ENCODE results near the gene GPR39. TPM values are rescaled to one million over a fixed set of nuclear protein-coding genes. Genes with fewer than 3 reads are reported as not detected.

Gene GPR39
- total RNA-seq (2014; rRNA removed) (34.8 and 43.2 TPM in 2 replicates), Bru-seq, nascent RNA (percentile 90 among the genes with signal in this experiment), BruChase-seq, experiment 1, labeled RNA remaining after a 6-hour chase (percentile 75 among the genes with signal in this experiment), BruChase-seq, experiment 2, labeled RNA remaining after a 2-hour chase (percentile 92 among the genes with signal in this experiment)
- long read RNA-seq, partial matches to known transcripts: 42 of 50 reads
- long read RNA-seq, other reads (novel, unspliced or antisense): 8 of 50 reads

GRCh38 chr2:132416723-132417395 lies at the start of gene GPR39:
Gene GPR39, plus strand, starts transcription at chr2:132416805.
- H3K9me3 ChIP-seq (ENCODE audit: low read length): no peaks in the 10 kb centered on the region
- peaks cover 54% of the 10 kb centered on the region for H3K4me1 ChIP-seq (ENCODE audit: insufficient read depth, low read length)
- peak within 1 kb of the TSS; percentile 88 for H3K4me3 ChIP-seq (ENCODE audit: low read length)
- TF ChIP-seq EZH2 (IDR thresholded peaks at IDR 0.05; ENCODE audit: low read length, unreplicated experiment) (no peak), CTCF (conservative IDR thresholded peaks at IDR 0.05; ENCODE audit: low read depth, low read length) (peak; percentile 65), EZH2phosphoT487 (IDR thresholded peaks at IDR 0.05; ENCODE audit: borderline replicate concordance, low read length) (no peak)
- H3F3A ChIP-seq (ENCODE audit: low read length, unreplicated experiment): no peaks in the 10 kb centered on the region
- H3K27me3 ChIP-seq (ENCODE audit: low read length): no peaks in the 10 kb centered on the region
- ChIA-PET CTCF (interaction anchor here (0.5 to 1.5 kb wide), 4 partner anchors 10 to 68 kb away, joined by 3 to 5 read pairs (median 4); no protein-coding TSS in a partner anchor), POLR2A (ENCODE audit: unreplicated experiment) (interaction anchor here (0.6 to 1.0 kb wide), 6 partner anchors 14 to 68 kb away, joined by 3 to 5 read pairs (median 3); no protein-coding TSS in a partner anchor)
- intact Hi-C loops (cut with micrococcal nuclease): loop anchor here (1.0 to 10.0 kb wide), 7 partner anchors 13 to 1428 kb away; no protein-coding TSS in a partner anchor
- no peaks in the 10 kb centered on the region for H3K9me2 ChIP-seq (replicated peaks; ENCODE audit: low read length)
- peak within 1 kb of the TSS; percentile 68 for H2AFZ ChIP-seq (ENCODE audit: low read length)
- H4K20me1 ChIP-seq (ENCODE audit: low read length): peaks cover 24% of the 10 kb centered on the region
- DNase-seq: peak; percentile 30
- H3K36me3 ChIP-seq (ENCODE audit: low read depth, low read length): no peaks in the 10 kb centered on the region
- H3K9ac ChIP-seq (ENCODE audit: low read length): peak within 1 kb of the TSS; percentile 74
- H3K79me2 ChIP-seq (ENCODE audit: low read length): peaks cover 52% of the 10 kb centered on the region
- peak within 1 kb of the TSS; percentile 93 for H3K27ac ChIP-seq (ENCODE audit: low read length)
- TSS peak; percentile 48 for BruUV-seq (replicated peaks)
- no peak for ATAC-seq
- H3K4me2 ChIP-seq (ENCODE audit: low read length): peak within 1 kb of the TSS; percentile 96

- Histone ChIP-seq H3K27me3 (ENCODE audit: low read length) (no peaks in the 10 kb centered on the region), H3K4me3 (ENCODE audit: low read length) (no peak overlapping the region), H3K9me3 (ENCODE audit: low read length) (0 out of 2 replicates have a peak, but pooled peaks cover under 1% of the 10 kb centered on the region), H3K4me2 (ENCODE audit: low read length) (no peak overlapping the region), H3K79me2 (ENCODE audit: low read length) (no peaks in the 10 kb centered on the region), H2AFZ (ENCODE audit: low read length) (no peak overlapping the region), H3K9ac (ENCODE audit: low read length) (no peak overlapping the region), H3K27ac (ENCODE audit: low read length) (no peak overlapping the region), H4K20me1 (ENCODE audit: low read length) (no peaks in the 10 kb centered on the region), H3K4me1 (ENCODE audit: insufficient read depth, low read length) (no peaks in the 10 kb centered on the region), H3K36me3 (ENCODE audit: low read depth, low read length) (no peaks in the 10 kb centered on the region), H3K9me2 (replicated peaks; ENCODE audit: low read length) (no peaks in the 10 kb centered on the region), H3F3A (ENCODE audit: low read length, unreplicated experiment) (no peaks in the 10 kb centered on the region)
- POLR2A ChIA-PET (ENCODE audit: unreplicated experiment): no interaction called here
- CTCF ChIA-PET: no interaction called here
- no TSS peak for BruUV-seq (replicated peaks)
- intact Hi-C loops (cut with micrococcal nuclease): no loop called here
- no peak for TF ChIP-seq EZH2phosphoT487 (IDR thresholded peaks at IDR 0.05; ENCODE audit: borderline replicate concordance, low read length)
- TF ChIP-seq EZH2 (IDR thresholded peaks at IDR 0.05; ENCODE audit: low read length, unreplicated experiment): no peak
- TF ChIP-seq CTCF (conservative IDR thresholded peaks at IDR 0.05; ENCODE audit: low read depth, low read length): no peak
- no peak for DNase-seq
- ATAC-seq: no peak
These were observed 48.4 kb upstream of the GPR39 start for GRCh38 chr2:132368191-132368590.

Measured in PC-3 (cell line).